Measurements from ENCODE around the gene TTF1. TPM values are rescaled to one million over a fixed set of nuclear protein-coding genes. Genes with fewer than 3 reads are reported as not detected.

The TTF1 gene
- total RNA-seq, 1 experiment from 2014 or later: 26.9 TPM

- Histone ChIP-seq H3K9me3 (ENCODE audit: control insufficient read depth, low read depth, low read length) (no peaks in the 10 kb centered on the region), H3K79me2 (ENCODE audit: insufficient read depth, low read length) (no peaks in the 10 kb centered on the region), H4K5ac (ENCODE audit: insufficient read length, low read depth, low read length) (no peak overlapping the region), H3K4me1 (ENCODE audit: insufficient read depth, low read length) (no peaks in the 10 kb centered on the region), H2BK5ac (ENCODE audit: insufficient read length, low read length) (no peak overlapping the region), H2BK15ac (ENCODE audit: low read depth, low read length) (no peak overlapping the region), H3K4me2 (ENCODE audit: insufficient read depth, insufficient read length, low read length) (no peak overlapping the region), H3K27me3 (ENCODE audit: insufficient read depth, low read length) (no peaks in the 10 kb centered on the region), H3K56ac (ENCODE audit: insufficient read length, low read depth, low read length) (no peak overlapping the region), H2AK5ac (ENCODE audit: insufficient read length, low read length) (no peak overlapping the region), H4K91ac (ENCODE audit: insufficient read length, low read depth, low read length) (no peak overlapping the region), H3T11ph (ENCODE audit: low read length) (no peak overlapping the region), H3K79me1 (ENCODE audit: insufficient read depth, low read depth, low read length, poor library complexity, severe bottlenecking) (no peaks in the 10 kb centered on the region), H3K23ac (ENCODE audit: insufficient read length, low read depth, low read length) (no peak overlapping the region), H2BK120ac (ENCODE audit: low read depth, low read length, poor library complexity, severe bottlenecking) (no peak overlapping the region), H3K14ac (ENCODE audit: insufficient read depth, low read length) (no peak overlapping the region), H2BK12ac (ENCODE audit: insufficient read length, low read depth, low read length) (no peak overlapping the region), H3K4ac (ENCODE audit: low read depth, low read length) (no peak overlapping the region), H2AFZ (ENCODE audit: low read length) (no peak overlapping the region), H4K20me1 (ENCODE audit: control insufficient read depth, insufficient read depth, insufficient read length) (no peaks in the 10 kb centered on the region), H3K9ac (ENCODE audit: extremely low read depth, insufficient read length, low read length) (no peak overlapping the region), H3K18ac (ENCODE audit: insufficient read length, low read depth, low read length) (no peak overlapping the region), H2BK20ac (ENCODE audit: low read depth, low read length, poor library complexity, severe bottlenecking) (no peak overlapping the region), H3K27ac (ENCODE audit: insufficient read length, low read depth, low read length) (no peak overlapping the region), H3K23me2 (ENCODE audit: insufficient read length, low read depth, low read length, poor library complexity, severe bottlenecking) (no peaks in the 10 kb centered on the region), H4K8ac (replicated peaks; ENCODE audit: insufficient read length, low read depth, low read length) (no peak overlapping the region)
- Mint-ChIP-seq H3K36me3 (ENCODE audit: insufficient read depth in 1 of 3, low read depth in 3 of 3) (no peaks in the 10 kb centered on the region), H3K4me1 (peaks cover 24 to 33% of the 10 kb centered on the region in 2 experiments), H3K9me3 (no peaks in the 10 kb centered on the region; a peak in 1 of 5 replicates), H3K27ac (no peak overlapping the region), H3K4me3 (no peak overlapping the region), H3K27me3 (ENCODE audit: low read depth) (peaks cover 38% of the 10 kb centered on the region)
- no peak for DNase-seq
- WGBS (ENCODE audit: extremely low coverage, insufficient read length, low lambda C conversion rate): no CpG with 5 or more reads among the region's 5 CpGs
- no peak for TF ChIP-seq CTCF (conservative IDR thresholded peaks at IDR 0.05)
Observed at GRCh38 chr9:132418726-132419363, 12.2 kb upstream of the TTF1 start.
